Mesendoderm (in vitro differentiated cells): ENCODE measurements around the gene ZBTB24.
"Not testable (repeated sequence)": the region's sequence is repeated elsewhere in the genome, so short reads cannot be mapped to it uniquely, and the experiment has no call there.

Experiments used
- DNase-seq: peaks from one replicate; pipeline ENCODE4 v3.0.0; 2013
- H2AK5ac ChIP-seq: 2 replicates; pipeline ENCODE4 v1.6.1; 2013; ENCODE audit warnings: low read length, inconsistent platforms
- H2BK120ac ChIP-seq: 2 replicates; pipeline ENCODE4 v1.6.1; 2013; ENCODE audit warnings: low read depth, mild to moderate bottlenecking, low read length, moderate library complexity, mixed read lengths
- H2BK15ac ChIP-seq: replicated peaks from 2 replicates; pipeline ENCODE4 v1.6.1; 2013; ENCODE audit warnings: low read depth, mild to moderate bottlenecking, moderate library complexity
- H2BK5ac ChIP-seq: 2 replicates; pipeline ENCODE4 v1.6.1; 2013; ENCODE audit warnings: low read length, inconsistent platforms
- H3K18ac ChIP-seq: 2 replicates; pipeline ENCODE4 v1.6.1; 2013; ENCODE audit warnings: mild to moderate bottlenecking, low read length, mixed read lengths
- H3K23ac ChIP-seq: one replicate; pipeline ENCODE4 v1.6.1; 2013; ENCODE audit warnings: low read length
- H3K27ac ChIP-seq: 2 replicates; pipeline ENCODE4 v1.5.1; 2013; ENCODE audit warnings: low read depth, mild to moderate bottlenecking, inconsistent platforms, low read length, moderate library complexity
- H3K27me3 ChIP-seq: 2 replicates; pipeline ENCODE4 v1.6.1; 2013; ENCODE audit warnings: low read length, control low read depth, mild to moderate bottlenecking, inconsistent platforms; ENCODE audit not compliant: insufficient read depth, poor library complexity
- H3K36me3 ChIP-seq: 2 replicates; pipeline ENCODE4 v1.6.1; 2013; ENCODE audit warnings: low read length, inconsistent platforms; ENCODE audit not compliant: control insufficient read depth, insufficient read depth
- H3K4ac ChIP-seq: one replicate; pipeline ENCODE4 v1.6.1; 2013; ENCODE audit warnings: low read depth, mild to moderate bottlenecking, low read length, moderate library complexity
- H3K4me1 ChIP-seq: 2 replicates; pipeline ENCODE4 v1.6.1; 2013; ENCODE audit warnings: low read depth, low read length, inconsistent platforms; ENCODE audit not compliant: control insufficient read depth
- H3K4me2 ChIP-seq: 2 replicates; pipeline ENCODE4 v1.6.1; 2013; ENCODE audit warnings: low read length
- H3K4me3 ChIP-seq: 2 replicates; pipeline ENCODE4 v1.5.1; 2013; ENCODE audit warnings: mild to moderate bottlenecking, low read length
- H3K56ac ChIP-seq: one replicate; pipeline ENCODE4 v1.6.1; 2013; ENCODE audit warnings: low read length
- H3K79me1 ChIP-seq: 2 replicates; pipeline ENCODE4 v1.6.1; 2013; ENCODE audit warnings: low read length, inconsistent platforms
- H3K79me2 ChIP-seq: 2 replicates; pipeline ENCODE4 v1.6.1; 2013; ENCODE audit warnings: mild to moderate bottlenecking, low read length; ENCODE audit not compliant: control insufficient read depth, insufficient read depth
- H3K9ac ChIP-seq: 2 replicates; pipeline ENCODE4 v1.6.1; 2013; ENCODE audit warnings: low read length, inconsistent platforms
- H4K5ac ChIP-seq: one replicate; pipeline ENCODE4 v1.6.1; 2013; ENCODE audit warnings: low read length
- H4K8ac ChIP-seq: one replicate; pipeline ENCODE4 v1.6.1; 2013; ENCODE audit warnings: low read depth, mild to moderate bottlenecking, control low read depth, low read length, moderate library complexity
- WGBS: extraction: QIAGEN DNeasy Blood & Tissue Kit; methylation state at CpG from one replicate; pipeline ENCODE4 v1.1.7; 2013; ENCODE audit warnings: low lambda C conversion rate, missing lambda C conversion rate; ENCODE audit not compliant: insufficient coverage; ENCODE audit errors: extremely low coverage; 5-methylcytosine and 5-hydroxymethylcytosine counted together

ZBTB24 gene

GRCh38 chr6:109467696-109468095 lies 15.3 kb downstream of the ZBTB24 start:
- Histone ChIP-seq H2BK5ac (no peak overlapping the region), H3K27me3 (no peaks in the 10 kb centered on the region), H3K23ac (no peak overlapping the region), H3K9ac (no peak overlapping the region), H3K79me2 (no peaks in the 10 kb centered on the region), H3K36me3 (peaks cover 25% of the 10 kb centered on the region), H4K8ac (no peak overlapping the region), H3K56ac (no peak overlapping the region), H3K79me1 (peaks cover 17% of the 10 kb centered on the region), H3K4ac (no peak overlapping the region), H3K4me2 (no peak overlapping the region), H2BK120ac (no peak overlapping the region), H4K5ac (no peak overlapping the region), H3K27ac (no peak overlapping the region), H3K4me1 (no peaks in the 10 kb centered on the region), H2AK5ac (no peak overlapping the region), H3K4me3 (no peak overlapping the region), H2BK15ac (no peak overlapping the region), H3K18ac (no peak overlapping the region)
- DNase-seq, result no peak
- WGBS, result 100% methylated on average over 1 of the region's 6 CpGs

DNA sequence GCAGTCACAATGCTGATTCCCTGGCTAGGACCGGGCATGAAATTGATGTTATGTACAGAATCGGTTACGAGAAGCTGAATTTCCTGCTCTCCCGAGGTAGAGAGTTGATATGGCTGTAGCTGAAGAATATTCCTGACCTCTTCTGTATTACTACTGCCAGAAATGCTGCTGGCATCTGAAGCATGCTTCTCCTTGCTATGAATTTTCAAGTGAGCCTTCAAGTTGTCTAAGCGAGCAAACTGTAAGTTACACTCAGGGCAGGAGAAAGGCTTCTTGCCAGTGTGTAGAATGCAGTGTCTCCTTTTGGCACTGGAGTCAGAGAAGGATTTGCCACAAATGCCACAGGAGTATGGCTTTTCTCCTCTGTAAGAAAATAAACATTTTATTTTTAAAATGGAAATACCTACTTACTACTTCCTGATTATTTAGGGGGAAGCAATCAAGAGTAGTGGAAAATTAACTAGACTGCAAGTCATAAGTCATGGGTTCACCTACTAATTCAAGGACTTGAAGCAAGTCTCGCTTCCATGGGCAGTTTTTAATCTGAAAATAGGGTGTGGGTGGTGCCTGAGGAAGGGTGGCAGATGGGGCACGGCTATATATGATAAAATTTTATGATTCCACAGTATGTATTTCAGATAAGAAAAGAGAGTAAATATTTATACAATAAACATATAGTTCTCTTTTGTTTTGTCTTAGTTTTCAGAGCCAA lies 16.7 kb downstream of the ZBTB24 start:
- H2BK5ac ChIP-seq, result no peak overlapping the region
- no peaks in the 10 kb centered on the region for H3K4me1 ChIP-seq
- no peak overlapping the region for H2BK120ac ChIP-seq
- H3K23ac ChIP-seq, result no peak overlapping the region
- no CpG with 5 or more reads among the region's 7 CpGs for WGBS
- H2BK15ac ChIP-seq, result no peak overlapping the region
- no peak for DNase-seq
- no peak overlapping the region for H3K4me2 ChIP-seq
- no peak overlapping the region for H4K8ac ChIP-seq
- H3K9ac ChIP-seq, result no peak overlapping the region
- H3K27ac ChIP-seq, result no peak overlapping the region
- H3K4ac ChIP-seq, result no peak overlapping the region
- peaks cover 9% of the 10 kb centered on the region for H3K79me1 ChIP-seq
- no peak overlapping the region for H3K4me3 ChIP-seq
- H3K79me2 ChIP-seq, result no peaks in the 10 kb centered on the region
- no peak overlapping the region for H4K5ac ChIP-seq
- H3K36me3 ChIP-seq, result peaks cover 21% of the 10 kb centered on the region
- H3K56ac ChIP-seq, result no peak overlapping the region
- H3K18ac ChIP-seq, result no peak overlapping the region
- no peak overlapping the region for H2AK5ac ChIP-seq
- H3K27me3 ChIP-seq, result no peaks in the 10 kb centered on the region

DNA sequence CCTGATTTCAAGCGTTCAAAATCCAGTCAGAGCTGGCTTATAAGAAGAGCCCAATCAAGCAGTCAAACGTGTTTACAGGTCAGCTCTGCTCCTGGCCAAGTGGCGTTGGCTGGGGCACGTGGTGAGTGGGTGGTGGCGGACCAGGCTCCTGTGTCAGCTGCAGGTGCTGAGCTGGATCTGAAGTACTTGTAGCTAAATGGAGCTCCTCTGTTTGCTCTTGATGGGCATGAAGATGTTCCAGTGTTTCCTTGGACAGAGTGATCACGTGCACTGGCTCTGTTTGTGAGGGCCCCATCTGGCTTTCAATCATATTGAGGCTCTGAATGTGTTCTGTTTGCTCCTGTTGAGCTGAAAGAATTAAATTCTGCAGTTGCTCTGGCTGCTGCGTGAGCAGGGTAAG lies 17.2 kb downstream of the ZBTB24 start:
- Histone ChIP-seq H3K27ac (no peak overlapping the region), H3K4me3 (no peak overlapping the region), H3K4me2 (no peak overlapping the region), H4K5ac (no peak overlapping the region), H4K8ac (no peak overlapping the region), H3K36me3 (peaks cover 17% of the 10 kb centered on the region), H3K23ac (no peak overlapping the region), H2AK5ac (no peak overlapping the region), H3K79me2 (no peaks in the 10 kb centered on the region), H3K4ac (no peak overlapping the region), H3K27me3 (no peaks in the 10 kb centered on the region), H3K79me1 (peaks cover 9% of the 10 kb centered on the region), H3K18ac (no peak overlapping the region), H3K56ac (no peak overlapping the region), H3K9ac (no peak overlapping the region), H2BK15ac (no peak overlapping the region), H2BK120ac (no peak overlapping the region), H2BK5ac (no peak overlapping the region), H3K4me1 (no peaks in the 10 kb centered on the region)
- no peak for DNase-seq
- WGBS, result no CpG with 5 or more reads among the region's 7 CpGs

DNA sequence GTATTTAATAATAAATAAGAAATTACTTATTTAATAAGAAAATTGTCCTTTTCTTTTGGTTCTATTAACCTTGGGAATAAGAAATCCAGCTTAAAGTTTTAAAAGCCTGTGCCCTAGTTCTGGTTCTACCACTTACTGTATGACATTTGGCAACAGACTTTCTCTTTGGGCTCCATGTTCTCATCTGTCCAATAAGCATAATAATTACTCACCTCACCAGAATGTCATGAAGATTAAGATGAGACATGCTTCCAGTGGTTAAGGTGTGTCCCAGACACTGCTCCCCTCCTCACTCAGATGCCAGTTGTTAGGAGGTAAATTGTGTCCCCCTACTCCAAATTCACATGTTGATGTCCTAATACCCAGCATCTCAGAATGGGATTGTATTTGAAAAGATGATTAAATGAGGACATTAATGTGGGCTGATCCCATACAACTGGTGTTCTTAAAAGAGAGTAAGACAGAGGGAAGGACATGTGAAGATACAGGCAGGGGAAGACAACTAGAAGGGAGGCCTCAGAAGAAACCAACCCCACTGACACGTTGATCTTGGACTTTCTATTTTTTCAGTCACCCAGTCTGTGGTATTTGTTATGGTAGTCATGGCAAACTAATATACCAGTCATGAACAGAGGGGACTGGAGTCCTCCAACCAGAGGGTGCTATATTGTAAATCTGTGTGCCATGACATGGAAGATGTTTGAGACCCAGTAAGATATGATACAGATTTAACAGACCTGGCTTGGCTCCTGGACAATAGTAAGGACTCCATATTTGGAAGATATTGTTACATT lies 21.1 kb downstream of the ZBTB24 start:
- Histone ChIP-seq H3K27me3 (no peaks in the 10 kb centered on the region), H3K4me1 (no peaks in the 10 kb centered on the region), H3K4me3 (no peak overlapping the region), H3K4me2 (no peak overlapping the region), H2AK5ac (no peak overlapping the region), H3K79me1 (peaks cover 4% of the 10 kb centered on the region), H3K23ac (no peak overlapping the region), H2BK5ac (no peak overlapping the region), H3K4ac (no peak overlapping the region), H3K27ac (no peak overlapping the region), H4K8ac (no peak overlapping the region), H3K79me2 (no peaks in the 10 kb centered on the region), H2BK120ac (no peak overlapping the region), H3K56ac (no peak overlapping the region), H4K5ac (no peak overlapping the region), H2BK15ac (no peak overlapping the region), H3K36me3 (peaks cover 11% of the 10 kb centered on the region), H3K18ac (no peak overlapping the region), H3K9ac (no peak overlapping the region)
- no CpG with 5 or more reads among the region's 1 CpG for WGBS
- no peak for DNase-seq

DNA sequence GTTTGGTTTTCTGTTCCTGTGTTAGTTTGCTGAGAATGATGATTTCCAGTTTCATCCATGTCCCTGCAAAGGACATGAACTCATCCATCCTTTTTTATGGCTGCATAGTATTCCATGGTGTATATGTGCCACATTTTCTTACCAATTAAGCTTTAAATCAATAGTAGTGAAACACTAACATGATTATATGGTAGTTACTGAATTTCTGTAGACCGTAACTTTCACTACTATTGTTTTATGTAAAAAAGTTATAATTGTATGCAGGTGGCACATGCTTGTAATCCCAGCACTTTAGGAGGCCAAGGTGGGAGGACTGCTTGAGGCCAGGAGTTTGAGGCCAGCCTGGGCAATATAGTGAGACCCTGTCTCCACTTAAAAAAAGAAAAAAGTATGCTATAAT lies 21.8 kb downstream of the ZBTB24 start:
- H3K4me3 ChIP-seq, H3K4ac ChIP-seq, H2BK120ac ChIP-seq, H3K27ac ChIP-seq, H2BK5ac ChIP-seq, H4K8ac ChIP-seq, H2BK15ac ChIP-seq, H3K79me1 ChIP-seq, H3K18ac ChIP-seq, H3K56ac ChIP-seq, H3K27me3 ChIP-seq, H2AK5ac ChIP-seq, H3K36me3 ChIP-seq, H3K4me2 ChIP-seq, H3K9ac ChIP-seq, H3K79me2 ChIP-seq, H3K4me1 ChIP-seq, H4K5ac ChIP-seq, H3K23ac ChIP-seq, DNase-seq: not testable (repeated sequence)
- no CpG with 5 or more reads among the region's 1 CpG for WGBS
